CD4-positive, alpha-beta memory T cell (primary cell): ENCODE data around the gene SRMS. TPM values are rescaled to one million over a fixed set of nuclear protein-coding genes. Genes with fewer than 3 reads are reported as not detected.

ENCODE experiments used
- CTCF ChIA-PET: fragments of 350-600 bp; sonication (Branson Sonifier 250); formaldehyde crosslinking; loops from one replicate; lab custom pipeline; 2021; ENCODE audit warnings: inconsistent platforms; ENCODE audit not compliant: partially characterized antibody; lab: Charles Lee
- POLR2A ChIA-PET: fragments of 350-600 bp; sonication (Branson Sonifier 250); formaldehyde crosslinking; loops from one replicate; lab custom pipeline; 2021; ENCODE audit not compliant: partially characterized antibody; lab: Charles Lee
- DNase-seq, 5 donors: peaks; one replicate each; pipeline versions ENCODE4 v3.0.0 to v3.0.0-alpha.2; 2020 to 2022; ENCODE audit warnings: mixed read lengths in 1 of 5
- H3K27ac ChIP-seq: one replicate; pipeline ENCODE4 v1.7.0; 2013; ENCODE audit warnings: low read depth, low read length
- H3K27me3 ChIP-seq: 2 replicates; pipeline ENCODE4 v1.7.0; 2013; ENCODE audit warnings: mild to moderate bottlenecking, low read length, moderate library complexity; ENCODE audit not compliant: insufficient read depth
- H3K36me3 ChIP-seq: 2 replicates; pipeline ENCODE4 v1.7.0; 2013; ENCODE audit warnings: mild to moderate bottlenecking, low read length, moderate library complexity; ENCODE audit not compliant: insufficient read depth
- H3K4me1 ChIP-seq: 2 replicates; pipeline ENCODE4 v1.7.0; 2013; ENCODE audit warnings: mild to moderate bottlenecking, low read length, moderate library complexity; ENCODE audit not compliant: insufficient read depth
- H3K4me3 ChIP-seq, 2 donors: one replicate each; pipeline ENCODE4 v1.7.0; 2013; ENCODE audit warnings: low read length in 2 of 2, mild to moderate bottlenecking in 1 of 2
- H3K9me3 ChIP-seq, 2 donors: one replicate each; pipeline ENCODE4 v1.7.0; 2013; ENCODE audit warnings: low read length in 2 of 2, control low read depth in 1 of 2; ENCODE audit not compliant: control insufficient read depth in 1 of 2
- H3K27ac Mint-ChIP-seq, 7 donors: one replicate each; pipeline ENCODE4 v1.8.0; 2020 to 2021; ENCODE audit warnings: mixed read lengths in 7 of 7, mild to moderate bottlenecking in 6 of 7, inconsistent platforms in 3 of 7, moderate library complexity in 3 of 7
- H3K27me3 Mint-ChIP-seq, 2 donors: one replicate each; pipeline ENCODE4 v1.8.0; 2020 to 2021; ENCODE audit warnings: mixed read lengths in 2 of 2
- H3K36me3 Mint-ChIP-seq, 2 donors: one replicate each; pipeline ENCODE4 v1.8.0; 2020 to 2021; ENCODE audit warnings: mixed read lengths in 2 of 2, inconsistent platforms in 1 of 2, mild to moderate bottlenecking in 1 of 2
- H3K4me1 Mint-ChIP-seq, 4 donors: one replicate each; pipeline ENCODE4 v1.8.0; 2020 to 2021; ENCODE audit warnings: mixed read lengths in 4 of 4, mild to moderate bottlenecking in 1 of 4
- H3K4me3 Mint-ChIP-seq, 8 donors: one replicate each; pipeline ENCODE4 v1.8.0; 2020 to 2021; ENCODE audit warnings: mixed read lengths in 8 of 8, mild to moderate bottlenecking in 7 of 8, moderate library complexity in 6 of 8, inconsistent platforms in 3 of 8
- H3K9me3 Mint-ChIP-seq, 8 donors: one replicate each; pipeline ENCODE4 v1.8.0; 2020 to 2021; ENCODE audit warnings: mixed read lengths in 8 of 8, mild to moderate bottlenecking in 5 of 8, inconsistent platforms in 3 of 8, moderate library complexity in 1 of 8
- intact Hi-C: fragments of 100-400 bp; cut with micrococcal nuclease; formaldehyde crosslinking; loops from one replicate; pipeline ENCODE4 v1.15.1; 2023
- polyA plus RNA-seq, 2 donors: library from polyadenylated mRNA; unstranded; fragments of 300-500 nt; fragmentation: Illumina TruSeq; gene quantifications; one replicate each; pipeline ENCODE4 v1.2.3, GENCODE V29; 2021
- total RNA-seq, 2 experiments: library from RNA; stranded (reverse); gene quantifications; one replicate each; pipeline ENCODE4 v1.2.3, GENCODE V29; 2021

SRMS gene
- total and polyA plus RNA-seq, 4 experiments from 2014 or later = not detected

DNA sequence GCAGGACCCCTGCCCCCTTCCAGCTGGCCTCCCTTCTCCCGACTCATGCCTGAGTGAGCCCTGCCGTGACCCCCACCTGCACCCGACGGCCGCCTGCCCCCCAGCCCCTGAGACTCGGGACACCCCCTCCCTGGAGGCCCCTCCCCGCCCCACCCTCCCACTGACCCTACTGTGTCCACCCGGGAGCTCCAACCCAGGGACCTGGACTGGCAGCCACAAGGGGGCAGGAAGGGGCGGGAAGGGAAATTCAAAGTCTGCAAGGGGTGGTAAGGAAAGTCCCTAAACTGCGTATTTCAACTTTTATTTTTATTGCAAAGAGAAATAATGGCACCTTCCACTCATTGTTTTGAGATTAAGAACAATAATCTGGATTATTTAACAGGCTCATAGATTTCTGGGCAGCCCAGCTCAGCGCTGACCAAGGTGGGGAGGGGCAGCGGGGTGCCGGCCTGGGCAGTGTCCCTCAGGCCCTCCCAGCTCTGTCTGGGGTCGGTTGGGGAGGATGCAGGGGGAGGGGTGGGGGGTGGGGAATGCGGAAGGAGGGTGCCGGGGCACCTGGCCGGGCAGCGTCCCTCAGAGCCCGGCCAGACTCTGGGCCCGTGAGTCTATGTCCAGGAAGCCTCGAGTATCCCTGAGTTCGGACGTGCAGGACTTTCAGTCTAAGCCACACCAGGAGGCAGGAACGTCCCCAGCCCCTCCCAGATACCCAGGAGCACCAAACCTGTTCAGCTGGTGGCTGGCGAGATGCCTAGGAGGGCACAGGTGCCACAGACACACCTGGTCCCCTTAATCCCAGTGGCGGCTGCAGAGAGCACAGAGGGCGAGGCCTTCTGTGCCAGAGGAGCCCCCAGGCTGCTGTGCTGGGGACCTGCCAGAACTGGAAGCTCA, 9.1 kb downstream of the SRMS start:
- peak overlapping the region in 6 of 7 donors; percentile 35 to 89 (median 82) for H3K27ac Mint-ChIP-seq
- ChIA-PET POLR2A (interaction anchor here (0.8 to 6.6 kb wide), 29 partner anchors 12 to 524 kb away, joined by 3 to 84 read pairs (median 7); partner anchors contain the start of genes ARFRP1, FNDC11, GMEB2 and LIME1), CTCF (interaction anchor here (0.8 to 3.9 kb wide), 28 partner anchors 13 to 444 kb away, joined by 3 to 33 read pairs (median 6); partner anchors contain the start of genes ARFRP1, HELZ2, LIME1 and RTEL1)
- H3K27me3 ChIP-seq = no peaks in the 10 kb centered on the region
- intact Hi-C loops = loop anchor here (1.0 to 2.0 kb wide), 8 partner anchors 18 to 436 kb away; partner anchors contain the start of genes ARFRP1, PPDPF and RTEL1
- no peaks in the 10 kb centered on the region for H3K9me3 Mint-ChIP-seq
- peaks cover 0 to 17% (median 2%) of the 10 kb centered on the region in 4 donors for H3K4me1 Mint-ChIP-seq
- peaks cover 31% of the 10 kb centered on the region for H3K4me1 ChIP-seq
- H3K27ac ChIP-seq = peak overlapping the region; percentile 68
- no peaks in the 10 kb centered on the region for H3K36me3 Mint-ChIP-seq
- no peaks in the 10 kb centered on the region for H3K36me3 ChIP-seq
- peak overlapping the region in 1 of 2 donors; percentile 56 for H3K4me3 ChIP-seq
- no peaks in the 10 kb centered on the region for H3K27me3 Mint-ChIP-seq
- DNase-seq = peak in 3 of 5 donors; percentile 36 to 80 (median 60)
- H3K9me3 ChIP-seq = no peaks in the 10 kb centered on the region
- peak overlapping the region; percentile 65 to 85 (median 80) for H3K4me3 Mint-ChIP-seq

DNA sequence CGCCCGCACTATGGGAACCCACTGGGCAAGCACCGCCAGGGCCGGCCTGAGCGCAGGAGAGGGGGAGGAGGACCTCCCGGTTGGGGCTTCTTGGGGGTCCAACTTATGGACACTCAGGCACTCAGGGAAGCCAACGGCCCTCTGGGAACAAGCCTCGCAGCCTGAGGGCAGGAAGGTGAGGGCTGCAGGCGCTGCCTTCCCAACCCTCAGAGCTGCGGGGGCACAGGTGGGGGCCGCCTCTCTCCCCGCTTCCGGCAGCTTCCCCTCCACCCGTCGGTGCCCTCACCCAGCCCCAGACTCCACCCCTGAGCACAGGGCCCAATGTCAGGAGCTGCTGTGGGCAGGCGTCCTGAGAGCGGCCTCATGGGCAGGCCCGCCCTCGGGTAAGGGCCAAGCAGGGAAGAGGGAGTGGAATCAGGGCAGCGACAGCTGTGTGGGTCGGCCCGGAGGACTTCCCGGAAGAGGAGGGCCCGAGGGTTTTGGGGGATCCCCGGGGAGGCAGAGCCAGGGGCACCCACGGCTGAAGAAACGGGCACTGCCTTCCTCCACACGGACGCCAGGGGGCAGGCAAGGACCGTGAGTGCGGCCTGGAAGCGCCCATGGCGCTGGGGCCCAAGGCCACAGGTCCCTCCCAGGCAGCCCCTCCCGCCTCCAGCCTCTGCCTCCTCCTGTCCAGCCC, 9.9 kb downstream of the SRMS start:
- no peaks in the 10 kb centered on the region for H3K9me3 ChIP-seq
- peak overlapping the region; percentile 68 for H3K27ac ChIP-seq
- Mint-ChIP-seq H3K27me3 (no peaks in the 10 kb centered on the region), H3K27ac (peak overlapping the region; percentile 35 to 89 (median 81)), H3K4me3 (peak overlapping the region; percentile 65 to 85 (median 80)), H3K36me3 (no peaks in the 10 kb centered on the region), H3K9me3 (no peaks in the 10 kb centered on the region), H3K4me1 (peaks cover 0 to 17% (median 2%) of the 10 kb centered on the region in 4 donors)
- CTCF ChIA-PET = interaction anchor here (0.6 to 3.9 kb wide), 36 partner anchors 9 to 444 kb away, joined by 3 to 33 read pairs (median 4); partner anchors contain the start of genes ARFRP1, HELZ2, LIME1 and RTEL1
- H3K27me3 ChIP-seq = no peaks in the 10 kb centered on the region
- H3K4me1 ChIP-seq = peaks cover 28% of the 10 kb centered on the region
- intact Hi-C loops = loop anchor here (1.0 to 2.0 kb wide), 10 partner anchors 16 to 437 kb away; partner anchors contain the start of genes ARFRP1, PPDPF and RTEL1
- DNase-seq = peak; percentile 92 to 95 (median 93)
- no peaks in the 10 kb centered on the region for H3K36me3 ChIP-seq
- POLR2A ChIA-PET = interaction anchor here (0.7 to 6.6 kb wide), 32 partner anchors 9 to 528 kb away, joined by 3 to 84 read pairs (median 6); partner anchors contain the start of genes ARFRP1, FNDC11, GMEB2 and LIME1
- peak overlapping the region in 1 of 2 donors; percentile 56 for H3K4me3 ChIP-seq

DNA sequence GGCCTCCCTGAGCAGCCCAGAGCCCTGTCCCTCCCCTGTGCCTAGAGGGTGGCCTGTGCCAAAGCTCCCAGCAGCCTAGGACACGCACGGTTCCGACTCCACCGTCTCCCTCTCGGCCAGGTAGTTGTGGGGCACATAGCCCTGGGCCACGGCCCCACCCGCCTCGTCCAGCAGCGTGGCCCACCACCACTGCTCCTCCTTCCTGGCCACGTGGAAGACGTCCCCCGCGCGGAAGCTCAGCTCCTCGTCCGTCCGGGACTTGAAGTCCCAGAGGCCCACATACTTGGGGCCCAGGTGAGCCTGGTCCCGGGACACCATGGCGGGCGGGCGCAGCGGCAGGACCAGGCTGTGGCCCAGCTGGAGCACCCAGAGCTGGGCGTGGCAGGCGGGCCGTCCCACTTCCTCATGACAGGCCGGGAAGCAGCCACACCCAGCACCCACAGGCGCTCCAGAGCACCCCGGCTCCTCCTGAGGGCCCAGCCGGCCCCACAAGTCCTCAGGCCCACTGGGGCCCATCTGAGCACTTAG, 10.5 kb downstream of the SRMS start, which contains the start of gene PTK6:
TSS of gene PTK6 (minus strand) at position 380 of the 528 bp plus-strand sequence. CDS start at position 318, 62 bp downstream.
- Histone ChIP-seq H3K36me3 (no peaks in the 10 kb centered on the region), H3K4me1 (peaks cover 27% of the 10 kb centered on the region), H3K27ac (peak within 1 kb of the TSS; percentile 68), H3K4me3 (peak within 1 kb of the TSS in 1 of 2 donors; percentile 56), H3K9me3 (no peaks in the 10 kb centered on the region), H3K27me3 (no peaks in the 10 kb centered on the region)
- intact Hi-C loops = loop anchor here (1.0 kb wide), 2 partner anchors 16 to 105 kb away; no protein-coding TSS in a partner anchor
- Mint-ChIP-seq H3K36me3 (no peaks in the 10 kb centered on the region), H3K4me1 (peaks cover 0 to 20% (median 3%) of the 10 kb centered on the region in 4 donors), H3K4me3 (peak within 1 kb of the TSS; percentile 65 to 85 (median 80)), H3K27ac (peak within 1 kb of the TSS; percentile 65 to 89 (median 81)), H3K27me3 (peaks cover 0 to 1% of the 10 kb centered on the region in 2 donors), H3K9me3 (no peaks in the 10 kb centered on the region)
- POLR2A ChIA-PET = interaction anchor here (0.7 to 6.6 kb wide), 31 partner anchors 8 to 529 kb away, joined by 3 to 84 read pairs (median 7); partner anchors contain the start of genes ARFRP1, FNDC11, GMEB2 and LIME1
- peak in 1 of 5 donors; percentile 52 for DNase-seq
- CTCF ChIA-PET = interaction anchor here (0.6 to 3.9 kb wide), 37 partner anchors 10 to 445 kb away, joined by 3 to 33 read pairs (median 4); partner anchors contain the start of genes ARFRP1, HELZ2, LIME1 and RTEL1

DNA sequence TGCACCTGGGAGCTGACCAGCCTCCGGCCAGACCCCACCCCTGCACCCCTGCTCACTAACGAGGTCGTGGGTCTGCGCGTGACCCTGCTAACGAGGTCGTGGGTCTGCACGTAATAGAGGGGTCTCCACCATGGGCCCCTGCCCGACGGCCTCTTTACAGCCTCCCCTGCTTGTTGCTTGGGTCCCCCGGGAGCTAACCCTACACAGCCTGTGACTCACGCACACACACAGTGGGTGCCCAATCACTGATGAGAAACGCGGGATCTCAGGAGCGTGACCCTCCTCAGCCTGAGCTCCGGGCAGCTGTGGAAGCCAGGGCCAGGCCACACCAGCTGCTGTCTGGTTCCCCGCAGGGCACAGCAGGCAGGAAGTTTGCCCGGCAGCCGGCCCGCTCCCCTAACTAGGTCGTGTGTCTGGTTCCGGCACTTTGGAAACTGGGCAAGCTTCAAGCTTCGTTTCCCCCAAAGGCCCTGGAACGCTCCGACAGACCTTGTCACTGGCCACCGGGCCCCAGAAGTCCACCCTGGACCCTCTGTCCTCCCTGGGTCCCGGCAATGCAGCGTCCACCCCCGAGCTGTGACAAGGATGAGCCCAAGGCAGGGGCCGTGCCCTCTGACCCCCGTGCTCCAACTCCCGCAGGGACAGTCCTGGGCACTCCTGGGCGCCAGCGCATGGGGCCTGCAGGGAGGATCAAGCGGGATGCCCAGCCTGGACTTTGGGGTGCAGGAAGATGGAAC, 11.1 kb downstream of the SRMS start:
- peak overlapping the region in 1 of 7 donors; percentile 80 for H3K27ac Mint-ChIP-seq
- no peak overlapping the region for H3K27ac ChIP-seq
- no peaks in the 10 kb centered on the region for H3K9me3 ChIP-seq
- intact Hi-C loops = no loop called here
- peak overlapping the region in 2 of 8 donors; percentile 17 to 25 for H3K4me3 Mint-ChIP-seq
- peak in 1 of 5 donors; percentile 35 for DNase-seq
- H3K4me3 ChIP-seq = no peak overlapping the region
- H3K27me3 Mint-ChIP-seq = peaks cover 0 to 3% of the 10 kb centered on the region in 2 donors
- no peaks in the 10 kb centered on the region for H3K36me3 Mint-ChIP-seq
- H3K9me3 Mint-ChIP-seq = no peaks in the 10 kb centered on the region
- POLR2A ChIA-PET = interaction anchor here (1.0 to 6.6 kb wide), 17 partner anchors 7 to 530 kb away, joined by 3 to 84 read pairs (median 11); partner anchors contain the start of genes ARFRP1, GMEB2, PPDPF and RTEL1
- no peaks in the 10 kb centered on the region for H3K36me3 ChIP-seq
- H3K4me1 ChIP-seq = peaks cover 27% of the 10 kb centered on the region
- peaks cover 0 to 24% (median 6%) of the 10 kb centered on the region in 4 donors for H3K4me1 Mint-ChIP-seq
- no peaks in the 10 kb centered on the region for H3K27me3 ChIP-seq
- CTCF ChIA-PET = interaction anchor here (0.5 to 3.9 kb wide), 8 partner anchors 15 to 437 kb away, joined by 3 to 33 read pairs (median 10); partner anchors contain the start of genes HELZ2 and TPD52L2

DNA sequence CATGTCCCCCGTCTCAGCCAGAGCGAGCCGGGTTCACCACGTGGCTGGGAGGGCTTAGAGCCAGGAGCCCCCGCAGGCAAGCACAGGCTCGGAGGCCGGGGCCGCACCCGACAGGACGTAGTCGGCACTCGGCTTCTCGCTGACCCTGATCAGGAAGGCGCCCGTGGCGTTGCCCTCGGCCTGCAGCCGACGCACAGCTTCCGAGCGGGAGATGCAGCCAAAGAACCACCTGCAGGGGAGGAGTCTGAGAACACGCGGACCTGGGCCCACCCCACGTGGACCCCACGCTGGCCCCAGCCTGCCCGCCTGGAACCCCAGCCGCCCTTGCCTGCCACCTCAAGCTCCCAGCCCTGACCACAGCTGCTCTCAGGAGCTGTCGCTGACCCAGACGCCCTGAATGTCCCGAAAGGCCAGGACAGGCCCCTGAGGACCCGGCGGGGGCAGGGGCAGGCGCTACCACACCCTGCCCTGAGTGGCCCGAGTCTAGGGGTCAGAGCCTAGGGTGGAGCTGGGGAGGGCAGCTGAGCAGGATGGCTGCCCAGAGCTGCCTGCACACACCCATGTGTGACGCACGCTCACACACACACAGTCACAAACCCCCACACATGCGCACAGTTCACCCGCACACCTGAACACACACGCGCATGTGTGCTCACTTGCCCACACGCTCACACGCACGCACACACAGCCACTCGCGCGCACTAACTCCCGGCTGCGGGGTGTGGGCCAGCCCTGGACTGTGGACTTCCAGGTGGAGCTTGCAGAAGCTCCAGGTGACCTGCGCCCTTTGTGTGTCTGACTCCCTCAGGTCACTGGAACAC, 12.5 kb downstream of the SRMS start:
- Histone ChIP-seq H3K4me1 (peaks cover 27% of the 10 kb centered on the region), H3K36me3 (no peaks in the 10 kb centered on the region), H3K9me3 (no peaks in the 10 kb centered on the region), H3K27ac (no peak overlapping the region), H3K27me3 (no peaks in the 10 kb centered on the region), H3K4me3 (no peak overlapping the region)
- Mint-ChIP-seq H3K27me3 (peaks cover 0 to 3% of the 10 kb centered on the region in 2 donors), H3K4me1 (peaks cover 0 to 24% (median 6%) of the 10 kb centered on the region in 4 donors), H3K4me3 (no peak overlapping the region), H3K36me3 (no peaks in the 10 kb centered on the region), H3K27ac (peak overlapping the region in 1 of 7 donors; percentile 64), H3K9me3 (no peaks in the 10 kb centered on the region)
- POLR2A ChIA-PET = interaction anchor here (6.6 kb wide), 1 partner anchor 12 kb away, joined by 84 read pairs; the partner anchor contains the start of gene PPDPF
- intact Hi-C loops = no loop called here
- CTCF ChIA-PET = no interaction called here
- peak in 1 of 5 donors; percentile 51 for DNase-seq
